ENCODE results near the gene HSPG2. TPM values are rescaled to one million over a fixed set of nuclear protein-coding genes. Genes with fewer than 3 reads are reported as not detected.
A peak's percentile ranks its signal among the peaks of the same experiment; 100 is the strongest.
"Not testable (repeated sequence)": the region's sequence is repeated elsewhere in the genome, so short reads cannot be mapped to it uniquely, and the experiment has no call there.

Gene HSPG2
- polyA plus RNA-seq, 3 donors, result 173 to 209 (median 188) TPM

DNA sequence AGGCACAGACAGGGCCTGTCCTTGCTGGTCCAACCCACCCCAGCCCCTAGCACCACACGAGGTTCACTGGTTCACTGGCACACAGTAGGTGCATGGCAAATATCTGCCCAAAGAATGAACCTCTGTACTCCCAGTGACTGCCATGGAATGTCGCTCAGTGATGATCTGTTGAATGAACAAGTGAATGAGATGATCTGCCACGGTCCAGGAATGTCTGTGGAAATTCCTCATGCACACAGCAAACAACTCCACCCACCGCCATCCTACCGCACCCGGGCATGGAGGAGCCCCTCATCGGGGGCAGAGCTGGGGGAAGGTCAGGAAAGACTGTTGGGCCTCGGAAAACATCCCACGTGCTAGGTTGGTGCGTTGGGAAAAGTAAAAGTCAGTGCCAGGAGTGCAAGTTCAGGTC, 1.7 kb downstream of the HSPG2 start:
- no peak for DNase-seq

DNA sequence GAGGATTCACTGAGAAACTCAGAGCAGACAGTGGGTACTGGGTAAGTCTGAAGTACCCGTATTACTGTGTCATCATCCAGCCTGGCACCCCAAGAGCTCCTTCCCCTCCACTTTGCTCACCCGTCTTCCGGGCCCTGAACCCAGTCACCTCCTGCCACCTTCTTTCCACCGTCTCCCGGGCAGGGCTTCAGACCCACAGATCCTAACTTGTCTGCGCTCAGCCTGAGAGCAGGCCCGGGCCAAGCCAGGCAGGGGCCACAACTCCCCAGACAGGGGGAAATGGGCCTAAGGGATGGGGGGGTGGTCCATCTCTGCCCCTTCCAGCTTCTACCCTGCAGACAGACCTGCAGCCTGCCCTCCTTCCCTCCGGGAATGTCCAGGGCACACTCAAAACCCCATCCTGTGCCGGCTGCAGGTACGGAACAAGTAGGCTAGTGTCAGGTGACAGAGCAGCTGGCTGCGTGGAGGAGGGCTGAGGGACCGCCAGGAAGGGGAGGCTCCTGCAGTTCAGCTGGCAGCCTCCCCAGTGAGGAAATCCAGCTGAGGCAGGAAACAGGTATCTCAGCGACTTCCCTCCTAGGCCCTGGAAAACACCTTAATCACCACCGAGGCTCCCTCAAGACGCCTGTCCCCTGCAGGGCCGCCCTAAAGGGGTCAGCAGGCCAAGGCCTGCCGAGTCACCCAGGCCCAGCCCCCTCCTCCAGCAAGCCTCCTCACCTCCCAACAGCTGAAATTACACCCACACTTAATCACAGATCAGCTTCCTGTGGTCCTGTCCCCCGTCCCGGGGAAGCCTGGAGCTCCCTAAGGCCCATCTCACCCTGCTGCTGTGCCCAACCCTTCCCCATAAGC, 3.5 kb downstream of the HSPG2 start:
- DNase-seq, result no peak

DNA sequence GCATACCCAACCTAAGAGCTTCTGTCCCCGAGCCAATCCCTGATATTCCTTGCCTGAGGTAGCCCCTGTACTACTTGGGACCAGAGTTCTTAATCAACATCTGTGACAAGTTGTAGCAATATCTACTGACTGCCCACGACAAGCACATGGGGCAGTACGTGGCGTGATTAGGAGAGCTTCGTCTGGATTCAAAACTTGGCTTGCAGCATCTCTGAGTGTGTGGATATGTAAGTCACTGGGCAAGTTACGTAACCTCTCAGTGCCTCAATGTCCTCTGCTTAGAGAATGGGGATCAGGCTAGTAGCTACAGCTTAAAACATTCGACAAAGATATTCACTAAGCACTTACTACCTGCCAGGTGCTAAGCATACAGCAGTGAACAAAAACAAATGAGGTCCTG, 5.0 kb downstream of the HSPG2 start:
- DNase-seq, result no peak

DNA sequence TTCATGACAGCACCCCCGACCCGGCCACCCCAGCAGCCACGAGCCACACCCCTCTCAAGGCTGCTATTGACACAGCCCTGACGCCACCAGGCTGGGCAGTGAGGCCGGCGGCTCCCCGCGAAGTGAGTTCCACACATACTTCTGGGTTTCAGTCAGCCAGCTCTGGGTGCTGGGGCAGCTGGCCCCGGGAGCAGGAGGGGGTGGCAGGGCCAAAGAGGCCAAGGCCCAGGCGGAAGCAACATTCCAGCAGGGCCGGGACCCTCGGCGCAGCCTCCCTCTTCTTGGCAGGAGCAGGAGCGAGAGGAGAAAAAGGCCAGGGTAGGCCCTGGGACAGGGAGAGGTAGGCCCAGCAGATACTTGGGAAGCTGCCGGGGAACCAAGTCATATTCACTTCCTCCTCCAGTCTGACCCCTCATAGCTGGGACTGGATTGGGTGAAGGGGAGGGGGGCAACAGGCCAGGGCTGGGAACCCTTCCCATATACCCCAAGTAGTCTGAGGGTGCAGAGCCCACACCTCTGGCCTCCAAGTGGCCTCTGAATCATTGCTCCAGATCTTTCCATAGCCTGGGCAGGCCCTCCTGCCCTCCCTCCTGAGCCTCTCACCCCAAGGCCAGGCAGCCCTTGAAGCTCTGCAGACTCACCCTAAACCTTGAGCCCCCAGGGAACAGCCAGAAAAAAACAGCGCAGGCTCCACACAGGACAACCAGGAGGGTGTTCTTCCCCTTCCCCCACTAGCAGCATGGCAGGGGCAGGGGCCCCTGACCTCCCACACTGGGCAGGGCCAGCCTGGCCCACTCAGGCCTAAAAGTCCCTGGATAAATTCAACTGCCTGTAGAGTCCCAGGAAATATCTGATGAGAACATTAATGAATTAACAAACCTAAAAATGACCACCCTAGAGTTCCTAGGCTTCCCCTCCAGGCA, 5.7 kb downstream of the HSPG2 start:
- no peak for DNase-seq

DNA sequence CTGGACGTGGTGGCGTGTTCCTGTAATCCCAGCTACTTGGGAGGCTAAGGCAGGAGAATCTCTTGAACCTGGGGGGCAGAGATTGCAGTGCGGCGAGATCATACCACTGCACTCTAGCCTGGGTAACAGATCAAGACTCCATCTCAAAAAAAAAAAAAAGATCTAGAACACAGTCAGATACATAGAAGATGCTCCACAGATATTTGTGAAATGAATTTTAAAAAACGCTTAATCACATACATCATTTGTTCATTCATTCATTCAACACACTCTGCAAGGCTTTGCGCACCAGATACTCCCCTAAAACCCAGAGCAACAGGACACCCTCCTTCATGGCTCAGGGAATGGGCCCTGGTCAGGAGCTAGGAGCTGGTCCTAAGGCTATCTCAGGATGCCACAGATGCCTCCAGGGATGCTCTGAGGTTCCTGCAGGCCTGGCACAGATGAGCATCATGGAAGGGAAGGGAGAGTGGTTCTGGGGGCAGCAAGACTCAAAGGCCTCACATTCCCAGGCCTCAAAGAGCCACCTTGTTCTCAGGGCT, 6.4 kb downstream of the HSPG2 start:
- no peak for DNase-seq

DNA sequence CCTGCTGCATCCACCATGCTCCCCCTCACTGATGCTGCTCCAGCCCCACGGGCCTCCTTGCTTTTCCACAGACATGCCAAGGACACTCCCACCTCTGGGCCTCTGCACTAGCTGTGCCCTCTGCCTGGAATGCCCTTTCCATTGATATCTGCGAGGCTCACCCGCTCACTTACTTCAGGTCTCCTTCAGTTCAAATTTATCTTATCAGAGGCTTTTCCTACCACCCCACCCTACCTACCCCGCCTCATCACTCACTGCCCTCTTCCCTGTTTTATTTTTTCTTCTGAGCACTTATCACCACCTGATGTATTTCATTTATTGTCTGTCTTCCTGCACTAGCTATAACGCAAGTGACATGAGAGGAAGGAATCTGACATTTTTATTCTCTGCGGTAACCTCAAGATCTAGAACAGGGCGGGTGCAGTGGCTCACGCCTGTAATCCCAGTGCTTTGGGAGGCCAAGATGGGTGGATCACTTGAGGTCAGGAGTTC, 7.0 kb downstream of the HSPG2 start:
- no peak for DNase-seq

DNA sequence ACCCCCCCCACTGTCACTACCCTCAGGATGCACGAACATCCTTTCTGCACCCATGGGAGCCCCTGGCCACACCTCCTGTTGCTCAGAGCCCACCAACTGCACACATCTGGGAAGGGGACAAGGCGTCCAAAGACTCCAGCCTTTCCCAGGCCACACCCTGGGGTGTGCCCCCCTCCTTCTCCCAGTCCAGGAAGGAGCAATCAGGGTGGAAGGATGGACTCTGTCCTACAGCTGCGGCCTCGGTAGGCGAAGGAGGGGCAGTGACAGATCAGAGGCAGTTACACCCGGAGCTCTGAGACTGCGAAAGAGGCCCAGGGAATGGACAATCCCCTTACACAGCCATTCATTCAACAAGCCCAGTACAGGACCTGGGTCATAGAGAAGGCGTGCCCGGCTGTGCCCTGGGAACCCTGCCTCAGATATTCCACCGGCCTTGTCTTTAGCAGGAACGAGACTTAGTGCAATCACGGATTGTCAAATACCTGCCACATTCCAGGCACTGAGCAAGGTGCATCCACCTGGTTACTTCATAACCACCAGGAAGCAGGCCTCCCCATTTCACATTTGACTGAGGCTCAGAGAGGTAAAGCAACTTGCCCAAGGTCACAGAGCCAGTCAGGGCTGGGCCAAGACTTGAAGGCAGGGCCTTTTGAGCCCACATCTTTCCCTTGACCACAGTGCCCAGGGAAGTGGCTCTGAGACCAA, 9.4 kb downstream of the HSPG2 start:
- DNase-seq, result no peak

DNA sequence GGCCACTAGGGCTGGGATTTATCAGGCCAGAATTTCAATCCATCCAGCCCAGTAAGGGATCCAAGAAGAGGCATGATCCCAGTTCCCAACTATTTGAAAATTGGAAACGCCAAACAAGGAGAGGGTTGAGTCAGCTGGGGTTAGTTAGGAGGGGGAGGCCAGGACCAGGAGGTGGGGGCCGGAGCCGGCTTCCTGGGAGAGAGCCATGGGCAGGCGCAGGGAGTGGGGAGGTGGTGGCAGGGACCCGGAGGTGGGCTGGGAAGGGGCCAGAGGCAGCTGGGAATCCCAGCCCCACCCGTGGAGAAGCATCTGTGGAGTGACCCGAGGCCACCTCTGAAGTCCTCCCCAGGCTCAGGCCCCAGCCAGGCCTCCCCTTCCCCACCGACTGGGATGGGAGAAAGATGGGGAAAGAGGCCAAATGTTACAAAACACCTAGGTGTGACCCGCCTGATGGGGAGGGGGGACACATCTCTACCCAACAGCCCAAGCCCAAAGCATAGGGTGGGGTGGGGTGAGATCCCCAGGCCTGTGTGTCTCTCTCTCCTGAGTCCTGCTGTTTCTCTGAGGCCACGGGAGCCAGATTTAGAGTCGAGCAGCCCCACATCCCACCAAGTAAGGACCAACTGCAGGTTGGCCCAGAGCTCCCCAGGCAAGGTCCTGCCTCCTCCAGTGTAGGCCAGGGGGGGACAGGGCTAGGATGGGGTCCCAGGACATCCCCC, 10.1 kb downstream of the HSPG2 start:
- no peak for DNase-seq

DNA sequence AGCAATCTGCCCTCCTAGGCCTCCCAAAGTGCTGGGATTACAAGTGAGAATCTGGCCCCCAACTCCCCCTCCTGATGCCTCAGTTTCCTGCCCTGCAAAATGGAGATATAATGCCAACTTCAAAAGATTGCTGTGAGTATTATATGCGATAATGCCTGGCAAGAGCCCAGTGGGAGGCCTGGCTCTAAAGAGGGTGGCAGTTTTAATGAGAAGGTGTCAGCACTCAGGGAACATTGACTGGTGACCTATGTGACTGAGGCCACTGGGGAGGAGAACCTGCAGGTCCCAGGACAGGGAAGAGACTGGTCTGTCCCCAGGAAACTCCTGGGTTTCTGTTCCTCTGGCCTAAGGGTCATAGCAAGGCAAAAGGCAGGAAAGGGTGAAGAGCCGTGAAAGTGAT, 11.0 kb downstream of the HSPG2 start:
- DNase-seq, result no peak

DNA sequence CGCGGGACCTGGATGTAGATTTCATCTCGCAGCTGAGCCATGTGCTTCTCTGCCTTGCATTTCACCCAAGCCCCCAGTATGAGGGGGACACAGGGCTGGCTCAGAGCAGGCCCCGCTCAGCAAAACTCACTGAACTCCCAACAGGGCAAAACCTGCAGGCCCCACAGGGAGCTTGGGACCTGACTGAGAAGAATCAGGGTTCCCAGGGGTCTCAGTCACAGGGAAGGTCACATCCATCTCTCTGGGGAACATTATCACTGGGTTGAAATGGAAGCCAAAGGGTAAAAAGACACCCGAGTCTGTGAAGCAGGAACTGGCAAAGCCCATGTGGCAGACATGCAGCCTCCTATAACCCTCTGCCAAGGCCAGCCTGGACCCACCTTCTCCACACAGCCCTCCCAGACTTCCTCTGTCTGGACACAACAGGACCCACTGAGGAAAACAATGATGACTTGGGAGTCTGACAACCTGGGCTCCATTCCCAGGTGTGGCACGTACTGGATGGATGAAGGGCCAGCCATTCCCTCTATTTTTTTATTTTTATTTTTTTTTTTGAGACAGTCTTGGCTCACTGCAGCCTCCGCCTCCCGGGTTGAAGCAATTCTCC, 11.7 kb downstream of the HSPG2 start:
- DNase-seq, result no peak

DNA sequence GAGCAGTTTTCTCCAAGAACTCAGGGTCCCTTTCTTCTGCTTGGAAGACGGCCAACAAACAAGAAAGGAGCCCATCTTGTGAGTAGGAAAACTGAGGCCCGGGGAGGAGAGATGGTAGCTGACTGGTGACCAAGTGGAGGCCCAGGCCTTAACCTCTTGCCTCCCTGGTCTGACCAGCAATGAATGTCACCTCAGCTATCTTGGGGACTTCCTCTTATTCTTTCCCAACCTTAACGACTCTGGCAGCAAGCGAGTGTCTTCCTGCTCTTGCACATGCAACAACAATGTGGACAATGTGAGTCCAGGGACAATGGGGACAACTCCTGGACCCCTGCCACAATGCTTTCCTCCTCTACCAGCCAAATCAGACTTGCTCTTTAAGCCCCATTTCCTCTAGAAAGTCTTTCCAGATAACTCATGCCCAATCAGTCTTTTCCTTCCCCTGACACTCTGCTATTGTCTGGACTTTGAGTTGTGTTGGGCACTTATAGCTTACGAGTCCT, 12.6 kb downstream of the HSPG2 start:
- no peak for DNase-seq

DNA sequence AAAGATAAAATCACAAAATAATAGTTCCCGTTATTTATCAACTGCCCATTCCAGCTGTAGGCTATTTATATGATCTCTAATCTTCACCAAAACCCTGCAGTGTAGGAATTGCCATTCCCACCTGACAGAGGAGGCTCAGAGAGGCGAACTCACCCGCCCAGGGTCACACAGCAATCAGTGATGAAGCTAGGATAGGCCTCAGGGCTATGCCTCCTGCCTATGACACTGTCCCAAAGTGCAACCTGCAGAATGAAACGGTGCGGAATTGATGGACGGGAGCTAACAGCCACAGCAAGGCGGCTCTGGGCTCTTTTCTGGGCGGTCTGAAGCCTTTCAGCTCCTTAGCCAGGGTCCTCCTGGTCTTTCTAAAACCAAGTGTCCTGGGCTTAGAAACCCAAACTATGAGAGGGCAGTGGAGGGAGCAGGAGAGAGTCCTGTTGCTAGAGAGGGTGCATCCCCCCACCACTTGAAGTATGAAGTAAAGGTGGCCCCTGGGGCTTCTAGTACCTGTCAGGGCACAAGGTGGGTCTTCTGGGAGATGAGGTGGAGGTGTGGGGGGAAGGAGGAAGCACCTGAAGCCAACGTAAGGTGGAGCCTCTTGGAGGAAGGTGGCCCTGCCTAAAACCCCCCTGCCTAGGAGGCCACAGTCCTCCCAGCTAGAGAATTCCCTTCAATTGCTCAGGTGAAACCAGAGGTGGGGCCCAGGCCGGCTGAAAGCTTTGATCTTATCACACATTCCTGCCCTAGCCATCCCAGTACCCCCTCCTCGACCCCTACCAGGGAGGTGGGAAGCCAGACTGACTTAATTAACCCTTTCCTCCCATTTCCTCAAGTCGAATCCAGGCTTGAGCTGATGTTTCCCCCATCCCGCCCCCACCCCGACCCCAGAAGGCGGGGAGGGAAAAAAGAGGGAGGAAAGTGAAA, 14.8 kb downstream of the HSPG2 start:
- DNase-seq, result peak; percentile 88

DNA sequence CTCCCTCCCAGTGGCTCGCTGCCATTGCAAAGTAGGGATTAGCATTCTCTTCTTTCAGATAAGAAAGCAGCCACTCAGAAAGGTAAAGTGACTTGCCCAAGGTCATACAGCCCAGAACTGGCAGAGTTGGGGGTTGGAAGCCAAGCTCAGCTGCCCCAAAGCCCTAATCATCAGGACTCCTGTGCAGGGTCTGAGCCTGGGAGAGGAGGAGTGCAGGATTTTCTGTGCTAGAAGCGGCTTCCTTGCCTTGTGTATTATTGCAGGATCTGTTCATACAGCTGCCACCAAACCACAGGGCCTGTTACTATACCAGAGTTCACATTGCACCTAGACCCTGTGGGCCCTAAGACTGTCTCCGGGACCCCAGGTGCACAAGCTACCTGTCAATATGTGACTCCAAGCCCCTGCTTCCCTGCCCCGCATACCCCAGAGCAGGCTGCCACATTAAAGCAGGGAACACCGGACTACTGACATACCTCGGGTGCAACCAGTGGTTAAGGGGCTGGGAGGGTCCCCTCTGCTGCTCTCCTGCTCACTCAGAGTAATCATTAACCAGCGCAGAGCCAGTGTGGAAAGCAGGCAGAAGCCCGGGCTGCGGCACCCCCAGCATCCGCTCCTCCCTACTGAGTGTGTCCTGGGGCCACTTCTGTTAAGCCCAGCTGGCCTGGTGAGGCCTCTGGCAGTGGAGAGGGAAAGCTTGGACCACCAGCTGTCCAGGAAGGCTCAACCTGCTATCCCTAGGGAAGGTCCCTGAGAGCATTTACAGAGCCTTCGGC, 15.8 kb downstream of the HSPG2 start:
- peak; percentile 89 for DNase-seq

DNA sequence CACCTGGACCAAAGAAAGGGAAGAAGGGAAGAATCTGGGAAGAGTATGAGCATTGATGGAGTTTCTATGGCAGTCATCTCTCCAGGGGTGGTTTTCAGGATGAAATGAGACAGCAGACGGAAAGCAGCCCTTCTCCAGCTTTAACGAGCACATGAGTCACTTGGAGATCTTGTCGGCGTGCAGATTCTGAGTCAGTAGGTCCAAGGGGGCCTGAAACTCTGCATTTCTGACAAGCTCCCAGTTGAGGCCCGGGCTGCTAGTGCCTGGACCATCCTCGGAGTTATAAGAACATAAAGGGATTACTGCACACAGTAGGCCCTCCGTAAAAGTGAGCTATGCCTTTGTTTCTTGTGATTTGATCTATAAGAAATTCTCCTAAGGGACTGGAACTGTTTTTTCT, 17.6 kb downstream of the HSPG2 start:
- no peak for DNase-seq

DNA sequence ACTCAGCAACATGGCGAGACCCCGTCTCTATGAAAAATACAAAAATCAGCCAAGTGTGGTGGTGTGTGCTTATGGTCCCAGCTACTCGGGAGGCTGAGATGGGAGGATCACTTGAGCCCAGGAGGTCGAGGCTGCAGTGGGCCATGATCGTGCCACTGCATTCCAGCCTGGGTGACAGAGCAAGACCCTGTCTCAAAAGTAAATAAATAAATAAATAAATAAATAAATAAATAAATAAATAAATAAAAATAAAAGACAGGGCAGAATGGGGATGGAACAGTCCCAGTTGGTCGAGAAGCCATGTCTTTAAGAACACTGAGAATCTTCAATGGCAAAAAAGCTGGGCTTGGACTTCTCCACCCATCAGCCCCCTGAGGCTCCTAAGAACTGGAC, 19.9 kb downstream of the HSPG2 start:
- DNase-seq, result not testable (repeated sequence)

DNA sequence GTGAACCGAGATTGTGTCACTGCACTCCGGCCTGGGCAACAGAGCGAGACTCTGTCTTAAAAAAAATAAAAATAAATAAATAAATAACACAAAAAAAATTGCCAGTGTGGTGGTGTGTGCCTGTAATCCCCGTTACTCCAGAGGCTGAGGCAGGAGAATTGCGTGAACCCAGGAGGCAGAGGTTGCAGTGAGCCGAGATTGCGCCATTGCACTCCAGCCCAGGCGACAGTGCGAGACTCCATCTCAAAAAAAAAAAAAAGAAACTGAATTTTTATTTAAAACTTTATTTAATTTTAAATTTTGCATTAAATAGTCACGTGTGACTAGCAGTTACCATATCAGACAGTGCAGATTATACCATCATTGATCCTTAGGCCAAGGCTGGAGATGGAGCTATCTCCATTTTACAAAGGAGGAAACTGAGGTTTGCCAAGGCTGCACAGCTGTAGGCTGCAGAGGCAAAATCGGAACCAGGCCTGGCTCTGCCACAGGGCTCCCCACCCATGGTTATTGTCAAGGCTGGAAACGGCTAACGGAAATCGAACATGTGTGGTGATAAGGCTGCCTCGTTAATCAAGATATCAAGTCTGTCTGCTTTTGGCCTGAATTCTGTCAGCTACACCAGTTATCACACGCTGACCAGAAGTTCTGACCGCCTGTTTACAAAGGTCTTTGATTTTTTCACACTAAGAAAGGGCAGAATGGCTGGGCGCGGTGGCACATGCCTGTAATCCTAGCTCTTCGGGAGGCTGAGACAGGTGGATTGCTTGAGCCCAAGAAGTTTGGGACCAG, 20.5 kb downstream of the HSPG2 start:
- no peak for DNase-seq

DNA sequence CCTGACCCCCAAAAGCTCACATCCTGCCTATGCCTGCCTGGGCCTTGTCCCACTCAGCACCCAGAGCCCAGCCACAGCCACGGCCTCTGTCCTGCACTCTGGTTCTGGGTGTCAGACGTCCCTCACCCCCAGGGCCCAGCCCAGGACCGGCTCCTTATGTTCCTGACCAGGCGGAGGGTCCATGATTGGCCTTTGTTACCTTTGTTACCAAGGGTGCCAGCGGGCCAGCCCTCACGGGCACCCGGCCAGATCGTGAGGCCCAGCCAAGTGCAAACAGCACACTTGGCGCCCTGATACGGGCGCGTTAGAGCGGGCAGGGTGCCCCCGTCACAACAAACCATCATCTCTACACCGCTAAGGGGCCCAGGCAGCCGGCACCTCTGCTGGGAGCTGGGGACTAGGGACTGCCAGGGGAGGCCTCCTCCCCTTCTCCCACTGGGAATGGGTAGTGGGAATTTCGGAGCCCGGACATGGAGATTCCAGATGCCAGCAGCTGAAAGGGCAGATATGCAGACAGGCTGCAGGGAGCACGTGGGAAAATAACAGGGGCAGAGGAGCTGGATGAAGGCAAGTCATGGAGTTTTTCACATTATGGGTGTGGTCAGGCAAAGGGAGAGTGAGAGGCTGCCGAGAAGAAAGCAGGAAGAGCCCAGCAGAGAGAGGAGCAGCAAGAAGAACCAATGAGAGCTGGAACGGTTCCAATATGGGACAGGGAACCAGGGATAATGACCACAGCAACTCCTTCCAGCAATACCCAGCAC, 22.1 kb downstream of the HSPG2 start:
- DNase-seq, result no peak

All from renal pelvis (tissue), 4 donors.